HCT116 (cell line): ENCODE measurements around the gene IGSF11.

ENCODE experiments used
- CTCF ChIP-seq, 3 experiments: fragments of 200-600 bp in 1 of 3; sonication (generic) in 1 of 3; IDR thresholded peaks in 2 of 3; conservative IDR thresholded peaks in 1 of 3; 2 replicates each; pipeline ENCODE4 v1.5.1; 2012 to 2017; ENCODE audit warnings: low read depth in 2 of 3, low read length in 2 of 3, antibody characterized with exemption in 1 of 3, borderline replicate concordance in 1 of 3, control low read depth in 1 of 3, mild to moderate bottlenecking in 1 of 3, mixed read lengths in 1 of 3, mixed run types in 1 of 3, moderate library complexity in 1 of 3; ENCODE audit not compliant: insufficient read depth in 1 of 3
- EZH2 ChIP-seq: fragments of 200-600 bp; sonication (generic); IDR thresholded peaks from 2 replicates; pipeline ENCODE4 v1.6.1; 2017; ENCODE audit warnings: antibody characterized with exemption, mixed run types
- MAX ChIP-seq: IDR thresholded peaks from 2 replicates; pipeline ENCODE4 v1.6.1; 2012
- POLR2A ChIP-seq: IDR thresholded peaks from 2 replicates; pipeline ENCODE4 v1.7.0; 2011; ENCODE audit warnings: borderline replicate concordance; ENCODE audit not compliant: insufficient read depth, insufficient read length; ENCODE audit errors: extremely low read depth
- YY1 ChIP-seq: IDR thresholded peaks from 2 replicates; pipeline ENCODE4 v1.6.1; 2011; ENCODE audit warnings: low read length, low read depth, moderate library complexity, mild to moderate bottlenecking; ENCODE audit not compliant: insufficient replicate concordance; ENCODE audit errors: extremely low read depth
- ZNF274 ChIP-seq: fragments of 200-500 bp; sonication (Bioruptor generic); IDR thresholded peaks from 2 replicates; pipeline ENCODE4 v1.6.1; 2014; ENCODE audit warnings: mild to moderate bottlenecking, low read depth, low read length, inconsistent platforms

GRCh38 chr3:118968111-118968510 is 66.5 kb downstream of the IGSF11 start:
- TF ChIP-seq POLR2A (no peak), CTCF (IDR thresholded peaks at IDR 0.05 in 2 of 3, conservative IDR thresholded peaks at IDR 0.05 in 1 of 3; ENCODE audit: borderline replicate concordance in 1 of 3, insufficient read depth in 1 of 3, low read depth in 2 of 3, low read length in 2 of 3) (no peak), YY1 (no peak), MAX (no peak), EZH2 (no peak), ZNF274 (no peak)
